TTC549 (cell line): ENCODE measurements around the gene ASXL2.

Experiments used
- FAIRE-seq: peaks from 2 replicates; lab custom pipeline; 2012; peaks lifted over from hg19 to GRCh38; lab: Jason Lieb, UNC

Gene ASXL2

GRCh38 chr2:25685741-25686140, 192.5 kb downstream of the ASXL2 start:
- FAIRE-seq, result no peak

DNA sequence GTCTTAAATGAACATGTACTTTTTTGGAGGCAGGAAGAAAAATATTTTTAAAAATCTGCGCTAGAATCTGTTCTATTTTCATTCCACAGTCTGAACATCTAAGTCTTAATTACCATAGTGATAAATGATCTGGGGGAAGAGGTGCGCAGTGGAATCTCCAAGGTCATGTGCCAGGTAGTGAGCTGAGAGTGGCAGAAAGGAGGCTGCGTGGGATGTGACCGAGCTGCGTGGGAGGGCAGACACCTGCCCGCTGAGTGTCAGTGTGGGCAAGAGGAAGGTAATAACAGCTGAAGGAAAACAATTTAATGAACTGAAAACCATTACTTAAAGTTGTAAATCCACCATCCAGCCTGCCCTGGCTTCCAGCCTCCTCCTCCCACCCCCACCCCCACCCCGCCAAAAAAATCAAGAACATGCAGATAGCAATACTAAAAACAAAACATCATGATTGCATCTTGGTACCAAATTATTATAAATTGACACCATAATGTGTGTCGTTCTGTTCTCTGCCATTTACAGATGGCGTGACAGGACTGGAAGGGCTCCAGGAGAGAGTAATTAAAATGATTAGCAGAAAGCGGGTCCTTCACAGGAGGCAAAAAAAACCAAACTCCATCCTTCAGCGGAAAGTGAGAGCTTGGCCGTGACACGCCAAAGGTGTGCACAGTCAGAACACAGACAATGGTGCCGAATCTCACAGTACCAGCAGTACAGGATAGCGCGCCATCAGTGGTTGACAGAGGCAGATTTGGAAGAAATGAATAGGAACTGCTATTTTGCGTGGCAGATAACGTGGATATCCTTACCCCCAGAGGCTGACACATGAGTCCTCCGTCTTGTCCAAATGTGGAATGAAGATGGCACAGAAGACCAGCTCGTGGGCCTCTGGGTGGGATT, 193.5 kb downstream of the ASXL2 start:
- no peak for FAIRE-seq
